ENCODE measurements around the gene GOLGA8H. TPM values are rescaled to one million over a fixed set of nuclear protein-coding genes. Genes with fewer than 3 reads are reported as not detected.
"Not testable (repeated sequence)": the region's sequence is repeated elsewhere in the genome, so short reads cannot be mapped to it uniquely, and the experiment has no call there.

GOLGA8H gene
- total and polyA plus RNA-seq, 3 donors from 2014 or later: 8.6 to 13.1 (median 8.7) TPM

DNA sequence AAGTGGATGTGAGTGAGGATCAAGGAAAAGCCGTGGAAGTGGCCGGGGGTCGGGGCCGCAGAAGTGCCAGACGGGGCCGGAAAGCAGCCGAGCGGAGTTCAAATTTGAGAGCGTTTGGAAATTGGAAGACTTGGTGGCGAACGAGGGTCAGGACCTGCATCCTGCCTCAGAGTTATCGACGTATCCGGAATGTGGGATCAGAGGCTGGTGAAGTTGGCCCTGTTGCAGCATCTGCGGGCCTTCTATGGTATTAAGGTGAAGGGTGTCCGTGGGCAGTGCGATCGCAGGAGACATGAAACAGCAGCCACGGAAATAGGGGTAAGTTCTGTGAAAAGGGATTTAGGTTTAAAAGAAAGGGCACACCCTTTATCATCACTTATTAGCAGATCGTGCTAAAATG, 22.8 kb downstream of the GOLGA8H start:
- H3K27ac ChIP-seq: not testable (repeated sequence)

DNA sequence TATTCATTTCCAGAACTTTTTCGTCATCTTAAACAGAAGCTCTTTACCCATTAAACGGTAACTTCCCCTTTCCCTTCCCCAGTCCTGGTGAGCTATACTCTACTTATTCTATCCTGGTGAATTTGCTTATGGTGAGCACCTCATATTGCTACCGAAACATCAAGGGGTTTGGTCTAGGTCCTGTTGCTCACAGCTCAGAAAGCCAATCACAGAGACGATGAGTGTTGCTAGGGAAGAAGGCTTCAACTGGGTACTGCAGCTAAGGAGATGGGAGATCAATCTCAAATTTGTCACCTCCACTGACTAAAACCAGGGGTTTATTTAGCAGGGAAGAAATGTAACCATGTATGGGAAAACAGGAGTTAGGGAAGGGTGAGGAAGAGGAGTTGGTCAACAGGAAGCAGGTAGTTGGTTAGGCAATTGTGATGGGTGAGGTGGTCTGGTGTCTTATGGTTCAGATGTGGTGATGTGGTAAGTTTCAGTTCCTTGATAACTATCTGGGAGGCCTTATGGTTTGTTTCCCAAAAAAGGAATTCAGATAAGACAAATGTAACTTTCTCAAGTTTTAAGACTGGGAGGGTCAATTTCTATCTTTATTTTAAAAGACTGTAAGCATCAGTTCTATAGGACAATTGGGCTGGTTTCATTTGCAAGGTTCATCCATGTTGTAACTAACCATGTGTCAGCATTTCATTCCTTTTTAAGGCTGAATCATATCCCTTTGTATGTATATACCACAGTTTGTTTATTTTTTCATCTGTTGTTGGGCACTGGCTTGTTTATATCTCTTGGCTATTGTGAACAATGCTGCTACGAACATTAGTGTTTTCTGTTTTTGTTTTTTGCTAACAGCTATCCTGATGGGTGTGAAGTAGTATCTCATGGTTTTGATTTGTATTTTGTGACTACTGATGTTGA, 46.4 kb downstream of the GOLGA8H start:
- DNase-seq: no peak
- no peak overlapping the region for H3K27ac ChIP-seq
- no peak for TF ChIP-seq CTCF (IDR thresholded peaks at IDR 0.05)
- no peak for TF ChIP-seq POLR2A (IDR thresholded peaks at IDR 0.05)
- H3K36me3 ChIP-seq (ENCODE audit: low read depth, missing control alignments): no peaks in the 10 kb centered on the region
- intact Hi-C loops (cut with DNase I; ENCODE audit: low total_unique reads): no loop called here
- H3K9me3 ChIP-seq: no peaks in the 10 kb centered on the region
- H3K4me1 ChIP-seq: no peaks in the 10 kb centered on the region
- no peaks in the 10 kb centered on the region for H3K27me3 ChIP-seq
- H3K4me3 ChIP-seq: no peak overlapping the region
- 89 to 92% methylated on average over 5 of the region's 5 CpGs for WGBS, 2 donors

More for the DNA sequence above, 22.8 kb downstream of the GOLGA8H start:
- H3K9me3 ChIP-seq; H3K27me3 ChIP-seq; intact Hi-C loops (cut with DNase I; ENCODE audit: low total_unique reads); DNase-seq; H3K36me3 ChIP-seq (ENCODE audit: low read depth, missing control alignments); H3K4me1 ChIP-seq: not testable (repeated sequence)
- WGBS, 2 donors: 1 to 2% methylated on average over 11 to 20 of the region's 20 CpGs
- peak overlapping the region; percentile 46 to 69 for H3K4me3 ChIP-seq

DNA sequence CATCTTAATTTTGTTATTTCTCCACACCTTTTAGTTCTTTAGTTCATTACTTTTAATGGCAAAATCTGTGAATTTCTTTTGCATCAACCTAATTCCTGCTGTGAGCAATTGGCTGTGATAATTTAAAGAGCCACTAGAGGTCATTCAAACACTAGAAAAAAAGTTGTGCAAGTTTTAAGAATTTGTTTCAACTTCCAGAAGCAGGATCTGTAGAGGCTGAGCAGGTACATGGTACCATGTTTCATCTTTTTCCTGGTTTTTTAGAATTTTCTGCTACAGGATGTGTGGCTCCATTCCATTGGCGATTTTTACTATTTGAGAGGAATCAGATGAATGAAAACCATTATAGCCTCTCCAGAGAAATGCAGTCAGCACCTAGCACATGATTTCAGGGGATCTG, 57.3 kb downstream of the GOLGA8H start:
- not testable (repeated sequence) for H3K4me3 ChIP-seq; H3K36me3 ChIP-seq (ENCODE audit: low read depth, missing control alignments); H3K9me3 ChIP-seq; DNase-seq; H3K4me1 ChIP-seq; H3K27me3 ChIP-seq; H3K27ac ChIP-seq
- peak in 1 of 3 experiments; percentile 31 for TF ChIP-seq CTCF (IDR thresholded peaks at IDR 0.05)
- 50 to 75% methylated on average over 1 of the region's 1 CpG for WGBS, 2 donors
- intact Hi-C loops (cut with DNase I; ENCODE audit: low total_unique reads): loop anchor here (10.0 kb wide), 1 partner anchor 474 kb away; no protein-coding TSS in a partner anchor

Small RNAs within 50 kb of the gene (small RNA-seq; reads per million reads assigned to genes)
- gene RF00096 (0 reads per million in 2 donors), gene RN7SL628P (0 reads per million in 2 donors), gene RN7SL796P (0 reads per million in 2 donors)

Other genes starting within 250 kb of the GOLGA8H start
- 10 to 100 TPM; 23.1 to 27.1 TPM for gene CHRFAM7A, start 210.5 kb upstream of the GOLGA8H start, total RNA-seq
- gene CHRFAM7A, start 210.5 kb upstream of the GOLGA8H start, polyA plus RNA-seq (ENCODE audit: insufficient read depth, low read depth, low replicate concordance): 9.3 TPM
- gene GOLGA8R, start 189.8 kb upstream of the GOLGA8H start, total RNA-seq: 10 to 100 TPM in 1 of 2 donors, 1 to 10 TPM in 1; 9.3 to 24.6 TPM
- 7.9 TPM for gene GOLGA8R, start 189.8 kb upstream of the GOLGA8H start, polyA plus RNA-seq (ENCODE audit: insufficient read depth, low read depth, low replicate concordance)
- 10 to 100 TPM in 1 of 2 donors, 1 to 10 TPM in 1; 7.5 to 20.1 TPM for gene GOLGA8Q, start 52.0 kb upstream of the GOLGA8H start, total RNA-seq
- 10.4 TPM for gene GOLGA8Q, start 52.0 kb upstream of the GOLGA8H start, polyA plus RNA-seq (ENCODE audit: insufficient read depth, low read depth, low replicate concordance)

All from testis (tissue), 3 donors.